Thyroid gland (tissue), 4 donors: ENCODE data around the gene E2F8.

Source experiments
- CTCF ChIP-seq, 6 experiments: fragments of 200-600 bp in 3 of 6; fragments of 450-650 bp in 3 of 6; sonication (generic) in 3 of 6; IDR thresholded peaks; one replicate each; pipeline ENCODE4 v1.5.1; 2016 to 2019; ENCODE audit warnings: antibody characterized with exemption in 6 of 6, mild to moderate bottlenecking in 2 of 6, inconsistent platforms in 1 of 6, moderate library complexity in 1 of 6
- POLR2A ChIP-seq, 2 donors: fragments of 450-650 bp; IDR thresholded peaks; one replicate each; pipeline ENCODE4 v1.6.1; 2017; ENCODE audit warnings: antibody characterized with exemption in 2 of 2, mild to moderate bottlenecking in 2 of 2, moderate library complexity in 1 of 2

GRCh38 chr11:19281555-19281954 lies 40.8 kb upstream of the E2F8 start:
- TF ChIP-seq CTCF (IDR thresholded peaks at IDR 0.05) (no peak), POLR2A (IDR thresholded peaks at IDR 0.05) (no peak)
